BLaER1 treated with 17β-estradiol and CSF1 and Interleukin-3, amounts not matched to agents 10 nM and 100 nM (cell line): ENCODE data around the gene SMURF1.

Experiments
- H3K27ac ChIP-seq, 11 experiments: shearing (Covaris generic); formaldehyde crosslinking; 2 replicates each; pipeline ENCODE4 v1.8.1; 2022
- H3K27me3 ChIP-seq, 11 experiments: shearing (Covaris generic); formaldehyde crosslinking; 2 replicates each; pipeline ENCODE4 v1.8.1; 2022
- H3K36me3 ChIP-seq, 11 experiments: shearing (Covaris generic); formaldehyde crosslinking; 2 replicates each; pipeline ENCODE4 v1.8.1; 2022
- H3K4me1 ChIP-seq, 10 experiments: shearing (Covaris generic); formaldehyde crosslinking; 2 replicates each; pipeline ENCODE4 v1.8.1; 2022
- H3K4me2 ChIP-seq, 11 experiments: shearing (Covaris generic); formaldehyde crosslinking; 2 replicates each; pipeline ENCODE4 v1.8.1; 2022
- H3K4me3 ChIP-seq, 10 experiments: shearing (Covaris generic); formaldehyde crosslinking; 2 replicates each; pipeline ENCODE4 v1.8.1; 2022
- H3K9ac ChIP-seq, 11 experiments: shearing (Covaris generic); formaldehyde crosslinking; 2 replicates each; pipeline ENCODE4 v1.8.1; 2022
- H3K9me3 ChIP-seq, 11 experiments: shearing (Covaris generic); formaldehyde crosslinking; replicated peaks in 1 of 11; 2 replicates each; pipeline ENCODE4 v1.8.1; 2022
- H4K20me1 ChIP-seq, 11 experiments: shearing (Covaris generic); formaldehyde crosslinking; 2 replicates each; pipeline ENCODE4 v1.8.1; 2022
- Cebpa-rat ChIP-seq, 11 experiments: shearing (Covaris generic); IDR thresholded peaks; 2 replicates each; pipeline ENCODE4 v1.8.1; 2022

The SMURF1 gene

GRCh38 chr7:99002827-99003212 lies 141.1 kb downstream of the SMURF1 start:
- Histone ChIP-seq H4K20me1 (peaks cover 0 to 57% (median 19%) of the 10 kb centered on the region in 11 experiments; a peak in 12 of 22 replicates), H3K4me2 (peak overlapping the region; percentile 46 to 80 (median 67)), H3K4me1 (peaks cover 28 to 45% (median 40%) of the 10 kb centered on the region in 10 experiments), H3K27me3 (no peaks in the 10 kb centered on the region), H3K36me3 (peaks cover 79 to 98% (median 91%) of the 10 kb centered on the region in 11 experiments), H3K9ac (peak overlapping the region in 8 of 11 experiments; percentile 25 to 64 (median 54); a peak in 10 of 22 replicates), H3K4me3 (no peak overlapping the region), H3K9me3 (no peaks in the 10 kb centered on the region), H3K27ac (peak overlapping the region in 9 of 11 experiments; percentile 57 to 80 (median 74); a peak in 17 of 22 replicates)
- no peak for TF ChIP-seq Cebpa-rat (IDR thresholded peaks at IDR 0.05)

GRCh38 chr7:99002148-99002826 lies 141.6 kb downstream of the SMURF1 start:
- no peak overlapping the region for H3K4me3 ChIP-seq
- H3K9ac ChIP-seq: peak overlapping the region in 5 of 11 experiments; percentile 12 to 57 (median 52); a peak in 2 of 22 replicates
- no peaks in the 10 kb centered on the region for H3K27me3 ChIP-seq
- H4K20me1 ChIP-seq: peaks cover 0 to 57% (median 19%) of the 10 kb centered on the region in 11 experiments; a peak in 12 of 22 replicates
- peak overlapping the region in 8 of 11 experiments; percentile 62 to 80 (median 74); a peak in 13 of 22 replicates for H3K27ac ChIP-seq
- peaks cover 28 to 45% (median 40%) of the 10 kb centered on the region in 10 experiments for H3K4me1 ChIP-seq
- peak overlapping the region in 10 of 11 experiments; percentile 46 to 80 (median 67); a peak in 19 of 22 replicates for H3K4me2 ChIP-seq
- H3K9me3 ChIP-seq: no peaks in the 10 kb centered on the region
- H3K36me3 ChIP-seq: peaks cover 79 to 98% (median 91%) of the 10 kb centered on the region in 11 experiments
- TF ChIP-seq Cebpa-rat (IDR thresholded peaks at IDR 0.05): no peak

- Histone ChIP-seq H3K27me3 (no peaks in the 10 kb centered on the region), H3K4me1 (peaks cover 28 to 45% (median 40%) of the 10 kb centered on the region in 10 experiments), H3K36me3 (peaks cover 79 to 98% (median 91%) of the 10 kb centered on the region in 11 experiments), H4K20me1 (peaks cover 0 to 58% (median 19%) of the 10 kb centered on the region in 11 experiments; a peak in 12 of 22 replicates), H3K27ac (no peak overlapping the region), H3K9me3 (no peaks in the 10 kb centered on the region), H3K4me3 (no peak overlapping the region), H3K4me2 (no peak overlapping the region), H3K9ac (no peak overlapping the region)
- TF ChIP-seq Cebpa-rat (IDR thresholded peaks at IDR 0.05): no peak
These were observed 142.3 kb downstream of the SMURF1 start for GRCh38 chr7:99001482-99002147.

- TF ChIP-seq Cebpa-rat (IDR thresholded peaks at IDR 0.05): no peak
- H3K4me2 ChIP-seq: no peak overlapping the region
- H3K36me3 ChIP-seq: peaks cover 81 to 98% (median 91%) of the 10 kb centered on the region in 11 experiments
- peaks cover 23 to 45% (median 36%) of the 10 kb centered on the region in 10 experiments for H3K4me1 ChIP-seq
- no peak overlapping the region for H3K27ac ChIP-seq
- no peaks in the 10 kb centered on the region for H3K9me3 ChIP-seq
- peaks cover 0 to 55% (median 15%) of the 10 kb centered on the region in 11 experiments; a peak in 13 of 22 replicates for H4K20me1 ChIP-seq
- H3K4me3 ChIP-seq: no peak overlapping the region
- no peaks in the 10 kb centered on the region for H3K27me3 ChIP-seq
- no peak overlapping the region for H3K9ac ChIP-seq
These were observed 142.9 kb downstream of the SMURF1 start for GRCh38 chr7:99000904-99001465.

DNA sequence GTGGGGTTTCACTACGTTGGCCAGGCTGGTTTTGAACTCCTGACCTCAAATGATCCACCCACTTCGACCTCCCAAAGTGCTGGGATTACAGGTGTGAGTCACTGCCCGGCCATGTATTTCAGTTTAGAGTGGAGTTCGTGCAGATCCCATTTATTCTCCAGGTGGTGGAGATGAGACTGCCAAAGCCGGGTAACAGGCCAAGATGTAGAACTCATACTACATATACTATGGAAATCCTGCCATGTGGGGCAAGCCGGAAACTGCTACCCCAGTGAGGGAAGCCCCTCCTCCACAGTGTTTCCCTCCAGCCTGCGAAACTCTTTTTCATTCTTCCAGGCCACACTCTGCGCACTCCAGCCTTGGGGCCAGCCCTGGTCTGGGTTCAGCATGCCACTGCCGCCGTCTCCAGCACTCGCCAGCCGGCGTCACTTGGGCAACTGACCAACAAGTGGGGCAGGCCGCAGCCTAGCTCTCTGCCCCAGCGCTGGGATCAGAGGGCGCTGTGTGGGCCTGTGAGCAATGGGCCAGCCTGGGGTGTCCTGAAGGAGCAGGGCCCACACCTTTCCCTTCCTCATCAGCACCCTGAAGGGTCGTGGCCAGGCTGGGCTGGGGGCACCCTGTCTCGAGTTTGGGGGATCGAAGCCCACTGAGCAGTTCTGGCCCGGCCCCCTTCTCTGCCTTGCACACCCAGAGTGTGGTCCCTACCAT lies 143.6 kb downstream of the SMURF1 start:
- Histone ChIP-seq H3K9me3 (no peaks in the 10 kb centered on the region), H3K4me2 (no peak overlapping the region), H3K27ac (no peak overlapping the region), H3K27me3 (no peaks in the 10 kb centered on the region), H3K36me3 (peaks cover 86 to 98% (median 93%) of the 10 kb centered on the region in 11 experiments), H3K4me1 (peaks cover 17 to 42% (median 34%) of the 10 kb centered on the region in 10 experiments), H3K9ac (no peak overlapping the region), H4K20me1 (peaks cover 0 to 56% (median 16%) of the 10 kb centered on the region in 11 experiments; a peak in 13 of 22 replicates), H3K4me3 (no peak overlapping the region)
- TF ChIP-seq Cebpa-rat (IDR thresholded peaks at IDR 0.05): no peak

DNA sequence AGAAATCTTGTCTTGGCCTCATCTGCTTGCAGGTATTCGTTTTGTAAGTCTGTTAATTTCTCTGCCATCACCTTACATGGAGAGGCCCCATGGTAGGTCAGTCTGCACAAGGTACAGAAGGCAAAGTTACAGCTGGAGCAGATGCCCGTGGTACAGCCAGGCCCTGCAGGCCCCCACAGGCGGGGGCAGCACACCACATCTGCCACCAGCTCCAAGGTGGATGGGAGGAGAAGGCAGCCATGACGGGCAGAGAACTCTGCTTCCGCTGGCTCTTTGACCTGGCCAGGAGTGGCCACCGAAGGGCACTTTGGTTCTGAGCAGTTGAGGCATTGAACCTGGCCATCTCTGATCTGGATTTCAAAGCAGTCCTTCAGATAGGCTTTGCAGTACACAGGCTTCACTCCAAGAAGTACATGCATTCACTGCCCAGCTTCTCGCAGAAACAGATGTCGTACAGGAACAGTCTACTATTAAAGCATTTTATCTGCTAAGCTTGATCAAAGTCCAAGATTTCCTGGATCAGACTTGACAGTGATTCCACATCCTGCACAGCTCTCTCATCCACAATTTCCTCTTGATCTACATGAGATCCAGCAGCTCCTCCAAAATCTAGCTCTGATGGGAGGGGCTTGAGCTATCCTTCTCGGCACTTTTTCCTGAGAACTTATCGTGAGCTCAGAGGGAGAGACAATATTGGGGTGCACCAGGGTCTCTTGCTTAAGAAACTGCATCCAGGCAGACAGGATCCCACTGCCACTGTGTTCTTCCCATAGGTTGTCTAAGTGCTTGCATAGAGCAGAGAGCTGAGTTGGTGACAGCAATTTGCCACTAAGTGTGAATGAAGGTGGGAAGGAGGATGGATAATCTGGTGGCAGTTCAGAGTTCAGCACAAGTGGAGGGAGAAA lies 144.8 kb downstream of the SMURF1 start:
- Histone ChIP-seq H3K36me3 (peaks cover 86 to 98% (median 93%) of the 10 kb centered on the region in 11 experiments), H3K27ac (no peak overlapping the region), H3K9ac (no peak overlapping the region), H3K4me3 (no peak overlapping the region), H4K20me1 (peaks cover 0 to 56% (median 14%) of the 10 kb centered on the region in 11 experiments; a peak in 11 of 22 replicates), H3K9me3 (no peaks in the 10 kb centered on the region), H3K4me1 (peaks cover 12 to 29% (median 25%) of the 10 kb centered on the region in 10 experiments), H3K4me2 (no peak overlapping the region), H3K27me3 (no peaks in the 10 kb centered on the region)
- no peak for TF ChIP-seq Cebpa-rat (IDR thresholded peaks at IDR 0.05)

- no peaks in the 10 kb centered on the region for H3K9me3 ChIP-seq
- no peaks in the 10 kb centered on the region for H3K27me3 ChIP-seq
- peaks cover 3 to 17% (median 14%) of the 10 kb centered on the region in 10 experiments for H3K4me1 ChIP-seq
- H3K36me3 ChIP-seq: peaks cover 95 to 98% (median 97%) of the 10 kb centered on the region in 11 experiments
- H3K4me3 ChIP-seq: no peak overlapping the region
- H3K27ac ChIP-seq: no peak overlapping the region
- no peak overlapping the region for H3K4me2 ChIP-seq
- H3K9ac ChIP-seq: no peak overlapping the region
- peaks cover 0 to 61% (median 22%) of the 10 kb centered on the region in 11 experiments; a peak in 11 of 22 replicates for H4K20me1 ChIP-seq
- TF ChIP-seq Cebpa-rat (IDR thresholded peaks at IDR 0.05): no peak
These were observed 146.1 kb downstream of the SMURF1 start for GRCh38 chr7:98997846-98998245.
